ENCODE measurements around the gene KBTBD8. TPM values are rescaled to one million over a fixed set of nuclear protein-coding genes. Genes with fewer than 3 reads are reported as not detected.

Gene KBTBD8
- total and polyA plus RNA-seq, 4 donors = 0.94 to 5.0 (median 3.0) TPM

- TF ChIP-seq, protein P1, sequence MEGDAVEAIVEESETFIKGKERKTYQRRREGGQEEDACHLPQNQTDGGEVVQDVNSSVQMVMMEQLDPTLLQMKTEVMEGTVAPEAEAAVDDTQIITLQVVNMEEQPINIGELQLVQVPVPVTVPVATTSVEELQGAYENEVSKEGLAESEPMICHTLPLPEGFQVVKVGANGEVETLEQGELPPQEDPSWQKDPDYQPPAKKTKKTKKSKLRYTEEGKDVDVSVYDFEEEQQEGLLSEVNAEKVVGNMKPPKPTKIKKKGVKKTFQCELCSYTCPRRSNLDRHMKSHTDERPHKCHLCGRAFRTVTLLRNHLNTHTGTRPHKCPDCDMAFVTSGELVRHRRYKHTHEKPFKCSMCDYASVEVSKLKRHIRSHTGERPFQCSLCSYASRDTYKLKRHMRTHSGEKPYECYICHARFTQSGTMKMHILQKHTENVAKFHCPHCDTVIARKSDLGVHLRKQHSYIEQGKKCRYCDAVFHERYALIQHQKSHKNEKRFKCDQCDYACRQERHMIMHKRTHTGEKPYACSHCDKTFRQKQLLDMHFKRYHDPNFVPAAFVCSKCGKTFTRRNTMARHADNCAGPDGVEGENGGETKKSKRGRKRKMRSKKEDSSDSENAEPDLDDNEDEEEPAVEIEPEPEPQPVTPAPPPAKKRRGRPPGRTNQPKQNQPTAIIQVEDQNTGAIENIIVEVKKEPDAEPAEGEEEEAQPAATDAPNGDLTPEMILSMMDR (IDR thresholded peaks at IDR 0.05; ENCODE audit: control extremely low read depth, extremely low read depth) = no peak
- Histone ChIP-seq H3K27me3 (ENCODE audit: control insufficient read depth in 3 of 3, insufficient read depth in 3 of 3, low read length in 2 of 3) (peaks cover 0 to 3% (median 0%) of the 10 kb centered on the region in 3 donors), H3K9me3 (ENCODE audit: control insufficient read depth in 4 of 4, insufficient read depth in 3 of 4, low read length in 3 of 4) (no peaks in the 10 kb centered on the region), H3K27ac (ENCODE audit: low read depth in 1 of 2, low read length in 1 of 2) (no peak overlapping the region), H3K4me1 (ENCODE audit: control insufficient read depth in 5 of 5, insufficient read depth in 5 of 5, low read length in 5 of 5) (peaks cover 0 to 7% (median 2%) of the 10 kb centered on the region in 5 donors), H3K4me3 (no peak overlapping the region), H3K9ac (ENCODE audit: insufficient read depth in 1 of 2, low read length in 2 of 2) (no peak overlapping the region), H3K36me3 (ENCODE audit: control insufficient read depth in 4 of 4, insufficient read depth in 4 of 4, low read length in 4 of 4) (no peaks in the 10 kb centered on the region)
- ATAC-seq (ENCODE audit: insufficient read depth, low FRiP score) (no peak), DNase-seq (no peak)
- WGBS, 2 donors = 82 to 92% methylated on average over 1 of the region's 1 CpG
These were observed 40.0 kb upstream of the KBTBD8 start for GRCh38 chr3:66958067-66958466.

DNA sequence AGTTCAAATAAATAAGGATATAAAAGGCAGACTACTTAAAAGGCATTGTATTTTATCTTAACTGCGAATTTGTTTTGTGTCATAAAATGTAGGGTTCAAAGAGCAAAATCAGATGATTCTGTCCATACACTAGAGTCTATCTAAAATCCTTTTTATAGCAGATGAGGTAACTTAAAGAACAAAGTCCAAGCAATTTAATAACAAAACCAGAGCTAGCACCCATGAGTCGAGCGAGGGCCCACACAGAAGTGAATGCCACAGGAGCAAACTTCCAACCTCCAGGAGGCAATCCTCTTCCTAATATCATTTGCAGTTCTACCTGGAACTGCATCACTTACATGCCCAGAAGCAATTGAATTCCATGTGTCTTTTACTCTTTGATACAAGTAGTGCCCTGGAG lies 35.4 kb upstream of the KBTBD8 start:
- H3K9ac ChIP-seq (ENCODE audit: insufficient read depth in 1 of 2, low read length in 2 of 2) = no peak overlapping the region

DNA sequence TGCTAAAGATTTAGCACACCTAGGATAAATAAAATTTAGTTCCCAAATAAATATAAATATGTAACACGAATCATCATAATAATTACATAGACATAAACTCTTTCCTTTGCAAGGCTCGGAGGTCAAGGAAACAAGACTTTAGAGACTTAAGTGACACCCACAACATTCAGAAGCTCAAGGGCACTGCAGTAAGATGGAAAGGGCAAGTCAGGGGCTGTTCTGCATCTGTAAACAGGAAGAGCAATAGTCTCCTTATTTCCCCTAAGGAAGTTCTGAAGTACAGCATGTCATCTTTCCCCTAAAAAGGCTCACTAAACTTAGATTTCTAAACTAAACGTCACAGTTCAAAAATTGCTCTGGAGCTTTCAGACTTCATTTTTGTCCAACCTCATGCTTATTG lies 26.9 kb upstream of the KBTBD8 start:
- Histone ChIP-seq H3K4me3 (no peak overlapping the region), H3K4me1 (ENCODE audit: control insufficient read depth in 5 of 5, insufficient read depth in 5 of 5, low read length in 5 of 5) (peaks cover 0 to 7% (median 0%) of the 10 kb centered on the region in 5 donors), H3K36me3 (ENCODE audit: control insufficient read depth in 4 of 4, insufficient read depth in 4 of 4, low read length in 4 of 4) (no peaks in the 10 kb centered on the region), H3K27me3 (ENCODE audit: control insufficient read depth in 3 of 3, insufficient read depth in 3 of 3, low read length in 2 of 3) (peaks cover 0 to 11% (median 0%) of the 10 kb centered on the region in 3 donors), H3K9ac (ENCODE audit: insufficient read depth in 1 of 2, low read length in 2 of 2) (no peak overlapping the region), H3K9me3 (ENCODE audit: control insufficient read depth in 4 of 4, insufficient read depth in 3 of 4, low read length in 3 of 4) (no peaks in the 10 kb centered on the region), H3K27ac (ENCODE audit: low read depth in 1 of 2, low read length in 1 of 2) (no peak overlapping the region)
- DNase-seq = no peak
- TF ChIP-seq, protein P1 (IDR thresholded peaks at IDR 0.05; ENCODE audit: control extremely low read depth, extremely low read depth) = no peak
- ATAC-seq (ENCODE audit: insufficient read depth, low FRiP score) = no peak
- WGBS, 2 donors = 51 to 60% methylated on average over 3 of the region's 3 CpGs

More for the DNA sequence above, 35.4 kb upstream of the KBTBD8 start:
- Histone ChIP-seq H3K9me3 (ENCODE audit: control insufficient read depth in 4 of 4, insufficient read depth in 3 of 4, low read length in 3 of 4) (no peaks in the 10 kb centered on the region), H3K36me3 (ENCODE audit: control insufficient read depth in 4 of 4, insufficient read depth in 4 of 4, low read length in 4 of 4) (no peaks in the 10 kb centered on the region), H3K4me1 (ENCODE audit: control insufficient read depth in 5 of 5, insufficient read depth in 5 of 5, low read length in 5 of 5) (peaks cover 0 to 6% (median 0%) of the 10 kb centered on the region in 5 donors), H3K4me3 (no peak overlapping the region), H3K27me3 (ENCODE audit: control insufficient read depth in 3 of 3, insufficient read depth in 3 of 3, low read length in 2 of 3) (peaks cover 0 to 5% (median 0%) of the 10 kb centered on the region in 3 donors), H3K27ac (ENCODE audit: low read depth in 1 of 2, low read length in 1 of 2) (no peak overlapping the region)
- WGBS, 2 donors = 90 to 91% methylated on average over 3 of the region's 3 CpGs
- DNase-seq (no peak), ATAC-seq (ENCODE audit: insufficient read depth, low FRiP score) (no peak)
- TF ChIP-seq, protein P1 (IDR thresholded peaks at IDR 0.05; ENCODE audit: control extremely low read depth, extremely low read depth) = no peak
